HG02642 (cell line): ENCODE results near the gene CENPT.
"Not testable (repeated sequence)": the region's sequence is repeated elsewhere in the genome, so short reads cannot be mapped to it uniquely, and the experiment has no call there.

Experiments used
- ATAC-seq: cut with Tn5 transposase; IDR thresholded peaks from one replicate; pipeline ENCODE4 v1.9.1; 2021; ENCODE audit warnings: mild to moderate bottlenecking; ENCODE audit not compliant: unreplicated experiment, poor library complexity

Gene CENPT

DNA sequence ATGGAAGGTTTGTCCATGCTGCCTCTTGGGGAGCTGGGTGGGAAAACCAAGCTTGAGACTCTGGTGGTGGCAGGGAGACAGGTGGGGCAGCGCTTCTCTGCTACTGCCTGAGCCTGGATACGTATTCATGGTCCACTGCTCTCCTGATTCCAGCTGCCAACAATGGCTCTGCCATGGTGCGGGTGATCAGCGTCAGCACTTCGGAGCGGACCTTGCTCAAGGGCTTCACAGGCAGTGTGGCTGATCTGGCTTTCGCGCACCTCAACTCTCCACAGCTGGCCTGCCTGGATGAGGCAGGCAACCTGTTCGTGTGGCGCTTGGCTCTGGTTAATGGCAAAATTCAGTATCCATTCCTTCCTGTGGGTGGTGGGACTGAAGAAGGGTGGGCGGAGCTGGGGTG is 29.6 kb upstream of the CENPT start:
- no peak for ATAC-seq

DNA sequence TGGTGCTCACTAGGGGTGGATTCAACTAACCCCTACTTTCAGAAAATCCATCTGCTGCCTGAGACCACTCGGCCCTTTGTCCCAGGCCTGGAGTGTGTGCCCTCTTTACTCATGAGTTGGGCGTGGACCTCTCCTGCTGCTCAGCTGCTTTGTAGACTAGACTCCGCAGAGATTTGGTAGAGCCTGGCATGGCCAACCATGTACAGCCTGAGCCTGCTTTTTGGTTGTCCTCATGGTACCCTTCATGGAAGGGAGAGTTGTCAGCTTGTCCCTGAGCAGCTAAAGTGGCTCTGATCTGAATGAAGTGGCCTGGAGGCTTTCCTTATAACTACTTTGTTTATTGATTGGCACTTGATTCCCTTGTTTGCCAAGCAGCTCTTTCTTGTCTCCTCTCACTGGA is 26.9 kb upstream of the CENPT start:
- ATAC-seq, result no peak

DNA sequence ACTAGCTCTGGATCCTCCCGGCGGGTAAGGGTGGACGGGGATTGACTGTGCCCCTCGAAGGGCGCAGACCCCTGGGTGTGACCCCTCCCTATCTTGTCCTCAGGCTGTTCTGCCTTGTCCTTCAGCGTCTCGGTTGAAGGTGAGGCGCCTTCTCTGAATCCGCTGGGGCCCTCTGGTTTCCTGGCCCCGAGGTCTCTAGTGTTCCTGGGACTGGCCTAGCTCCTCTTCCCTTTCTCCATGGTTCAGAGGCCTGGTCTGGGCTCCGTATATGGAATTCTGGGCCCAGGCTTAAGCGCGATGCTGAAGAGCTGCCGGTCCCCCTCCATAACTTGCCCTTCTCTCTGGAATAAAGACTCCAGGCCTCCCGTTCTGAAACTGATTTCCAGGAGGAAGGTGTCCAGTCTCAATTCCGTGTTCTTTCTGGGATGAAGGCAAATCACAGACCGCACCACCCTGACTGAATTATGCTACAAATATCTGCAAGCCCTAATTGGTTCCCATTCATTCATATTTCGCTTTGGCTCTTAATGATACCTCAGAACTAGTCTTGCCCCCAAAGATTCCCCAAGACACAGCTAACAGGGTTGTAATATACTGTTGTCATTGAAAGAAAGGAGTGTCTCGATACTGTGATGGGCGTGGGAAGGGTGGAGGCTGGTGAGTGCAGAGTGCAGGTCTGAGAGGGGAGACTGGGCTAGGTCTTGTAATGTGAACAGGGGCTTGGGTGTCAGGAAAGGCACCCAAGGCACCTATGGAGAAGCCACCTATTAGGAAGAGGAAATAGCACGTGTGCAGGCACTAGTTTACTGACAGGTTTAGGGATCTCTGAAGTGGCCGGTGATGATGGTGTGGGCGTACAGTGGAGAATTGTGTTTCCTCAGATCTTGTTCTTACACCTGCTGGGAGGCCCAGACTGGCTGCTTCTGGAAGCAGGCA is 26.2 kb upstream of the CENPT start:
- peak; percentile 30 for ATAC-seq

DNA sequence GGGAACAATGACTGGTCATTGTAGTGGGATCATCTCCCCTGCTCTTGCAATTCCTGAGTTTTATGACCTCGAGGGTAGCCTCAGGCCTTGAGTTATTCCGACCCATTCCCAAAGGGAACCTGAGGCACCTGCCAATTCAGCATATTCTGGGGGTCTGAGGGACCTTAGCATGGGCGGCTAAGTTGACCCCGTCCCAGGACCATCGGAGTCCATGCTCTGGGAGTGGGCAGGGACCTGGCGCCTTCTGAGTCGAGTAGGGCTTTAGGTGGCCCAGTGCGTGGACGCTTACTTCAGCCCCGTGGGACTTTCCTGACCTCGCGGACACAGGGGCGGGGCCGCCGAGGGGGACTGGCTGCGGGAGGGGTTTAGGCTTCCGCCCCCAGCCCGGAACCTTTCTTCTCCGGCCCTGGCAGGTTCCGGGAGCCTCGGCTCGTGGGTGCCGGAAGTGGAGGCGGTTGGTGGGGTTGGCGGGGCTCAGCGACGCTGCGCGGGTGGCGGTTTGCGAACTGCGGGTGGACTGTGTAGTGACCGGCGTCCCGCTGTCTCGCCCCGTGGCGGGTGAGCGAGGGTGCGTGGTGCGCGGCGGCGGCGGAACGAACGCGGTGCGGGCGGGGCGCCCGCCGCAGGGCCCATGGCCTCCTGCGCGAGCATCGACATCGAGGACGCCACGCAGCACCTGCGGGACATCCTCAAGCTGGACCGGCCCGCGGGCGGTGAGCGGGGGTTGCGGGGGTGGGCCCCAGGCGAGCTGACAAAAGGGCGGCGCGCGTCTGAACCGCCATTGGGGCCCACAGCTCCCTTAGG is 25.3 kb upstream of the CENPT start, which contains the start of gene EDC4:
Gene EDC4, plus strand, starts transcription at position 422 of the 804 bp plus-strand sequence. Its CDS starts 210 bp downstream, at position 632.
- peak; percentile 81 for ATAC-seq

DNA sequence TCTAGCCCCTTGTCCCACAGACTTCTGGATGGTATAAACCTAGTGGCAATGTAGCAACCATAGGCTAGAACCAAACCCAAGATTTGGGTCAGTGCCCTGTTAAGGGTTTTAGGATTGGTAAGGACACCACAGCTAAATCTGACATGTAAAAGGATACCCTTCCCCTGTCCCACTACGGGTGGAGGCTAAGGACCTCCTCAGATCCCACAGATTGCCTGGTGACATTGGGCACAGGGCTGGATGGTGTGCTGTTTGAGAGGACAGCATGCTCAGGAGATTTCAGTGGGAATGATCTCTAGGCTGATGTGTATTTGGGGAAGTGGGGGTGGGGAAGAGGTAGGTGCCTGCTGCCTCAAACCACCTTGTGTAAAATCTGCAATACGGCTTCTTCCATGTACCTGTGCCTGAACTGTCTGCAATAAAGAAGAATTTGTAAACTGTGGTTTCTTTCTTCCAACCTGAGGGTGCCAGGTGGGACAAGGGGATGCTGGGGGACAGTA is 24.7 kb upstream of the CENPT start:
- ATAC-seq, result no peak

DNA sequence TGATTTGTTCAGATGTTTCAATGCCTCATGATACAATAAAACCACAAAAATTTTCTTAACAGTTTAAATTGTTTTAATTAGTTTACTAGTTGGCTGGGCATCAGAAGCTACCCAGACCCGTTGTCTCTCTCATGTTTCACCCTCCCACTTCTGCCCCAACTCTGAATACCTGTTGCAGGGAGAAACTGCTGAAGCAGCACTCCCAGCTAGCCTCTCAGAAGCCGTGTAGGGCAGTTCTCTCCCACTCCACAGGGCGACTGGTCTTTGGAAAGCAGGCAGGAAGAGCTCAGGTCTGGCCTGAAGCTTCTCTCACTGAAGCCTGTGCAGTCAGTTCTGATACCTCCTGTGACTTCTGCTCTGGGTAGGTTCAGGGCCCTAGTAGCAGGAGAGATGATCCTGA is 23.8 kb upstream of the CENPT start:
- ATAC-seq, result no peak

DNA sequence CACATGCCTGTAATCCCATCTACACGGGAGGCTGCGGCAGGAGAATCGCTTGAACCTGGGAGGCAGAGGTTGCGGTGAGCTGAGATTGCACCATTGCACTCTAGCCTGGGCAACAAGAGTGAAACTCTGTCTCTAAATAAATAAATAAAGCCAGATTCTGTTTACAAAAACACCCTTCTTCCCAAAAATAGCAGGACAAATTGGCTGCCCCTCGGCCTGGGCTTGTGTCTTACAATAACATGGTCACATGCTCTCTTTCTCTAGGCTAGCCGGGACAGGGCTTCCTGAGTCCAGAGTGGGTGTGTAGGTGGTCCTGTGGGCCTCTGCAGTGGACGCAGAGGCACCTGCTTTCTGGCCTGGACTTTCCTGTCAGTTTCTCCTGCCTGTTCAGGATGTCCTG is 22.2 kb upstream of the CENPT start:
- no peak for ATAC-seq

DNA sequence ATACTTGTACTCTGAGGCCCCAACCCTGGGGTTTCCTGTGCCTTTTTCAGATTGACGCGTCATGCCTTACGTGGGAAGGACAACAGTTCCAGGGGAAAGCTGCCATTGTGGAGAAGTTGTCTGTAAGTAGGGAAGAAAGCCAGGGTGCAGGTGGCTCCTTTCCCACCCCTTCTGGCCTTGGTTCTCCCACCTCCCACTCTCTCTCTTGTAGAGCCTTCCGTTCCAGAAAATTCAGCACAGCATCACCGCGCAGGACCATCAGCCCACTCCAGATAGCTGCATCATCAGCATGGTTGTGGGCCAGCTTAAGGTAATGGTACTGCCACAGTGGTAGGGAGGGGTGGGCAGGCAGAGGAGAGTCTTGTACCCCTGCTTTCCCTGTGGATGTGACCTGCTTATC is 20.8 kb upstream of the CENPT start:
- ATAC-seq, result no peak

DNA sequence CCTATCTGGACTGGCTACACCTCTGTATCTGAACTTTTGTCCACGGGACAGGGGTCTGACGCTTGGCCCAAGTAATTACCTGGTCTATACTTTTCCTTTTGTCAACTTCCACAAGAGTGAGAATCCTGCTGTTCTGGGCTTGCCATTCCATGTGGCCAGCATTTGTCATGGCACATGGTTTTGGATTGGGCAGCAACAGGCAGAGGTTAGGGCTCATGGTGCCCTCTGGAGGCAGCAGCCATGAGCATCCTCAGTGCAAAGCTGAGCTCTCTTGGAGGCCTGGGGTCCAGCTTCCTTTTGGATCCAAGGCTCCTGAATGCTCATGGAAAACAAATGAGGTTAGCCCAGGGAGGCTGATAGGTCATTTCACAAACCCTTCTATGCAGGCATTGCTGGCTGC is 17.8 kb upstream of the CENPT start:
- no peak for ATAC-seq

DNA sequence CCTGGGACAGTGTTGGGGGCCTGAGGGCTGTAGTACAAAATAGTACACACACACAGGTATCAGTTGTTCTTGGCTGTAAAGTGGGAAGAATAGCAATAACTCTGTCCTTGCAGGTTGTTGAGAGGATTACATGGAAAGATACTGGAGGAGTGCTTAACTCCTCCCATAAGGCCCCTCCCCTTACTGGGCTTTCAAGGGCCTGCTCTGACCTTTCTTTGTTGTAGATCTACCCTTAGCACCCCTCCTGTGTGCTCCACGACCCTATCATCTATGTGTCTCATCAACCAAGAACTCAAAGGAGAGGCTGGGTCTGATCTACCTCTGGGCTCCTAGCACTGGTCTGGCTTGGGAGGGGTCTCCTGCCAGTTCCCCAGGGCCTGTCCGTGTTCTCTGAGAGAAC is 17.1 kb upstream of the CENPT start:
- ATAC-seq, result no peak

DNA sequence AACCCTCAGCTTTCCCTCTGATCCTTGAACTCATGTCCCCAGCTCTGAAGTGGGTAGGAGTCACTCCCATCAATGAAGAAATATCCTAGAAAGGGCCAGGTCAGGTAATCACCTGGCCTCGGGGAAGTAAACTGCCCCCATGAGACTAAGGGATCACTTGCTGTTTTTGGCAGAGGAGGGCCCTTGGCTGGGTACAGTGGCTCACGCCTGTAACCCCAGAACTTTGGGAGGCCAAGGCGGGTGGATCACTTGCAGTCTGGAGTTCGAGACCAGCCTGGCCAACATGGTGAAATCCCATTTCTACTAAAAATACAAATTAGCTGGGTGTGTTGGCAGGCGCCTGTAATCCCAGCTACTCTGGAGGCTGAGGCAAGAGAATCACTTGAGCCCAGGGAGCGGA is 16.6 kb upstream of the CENPT start:
- not testable (repeated sequence) for ATAC-seq

DNA sequence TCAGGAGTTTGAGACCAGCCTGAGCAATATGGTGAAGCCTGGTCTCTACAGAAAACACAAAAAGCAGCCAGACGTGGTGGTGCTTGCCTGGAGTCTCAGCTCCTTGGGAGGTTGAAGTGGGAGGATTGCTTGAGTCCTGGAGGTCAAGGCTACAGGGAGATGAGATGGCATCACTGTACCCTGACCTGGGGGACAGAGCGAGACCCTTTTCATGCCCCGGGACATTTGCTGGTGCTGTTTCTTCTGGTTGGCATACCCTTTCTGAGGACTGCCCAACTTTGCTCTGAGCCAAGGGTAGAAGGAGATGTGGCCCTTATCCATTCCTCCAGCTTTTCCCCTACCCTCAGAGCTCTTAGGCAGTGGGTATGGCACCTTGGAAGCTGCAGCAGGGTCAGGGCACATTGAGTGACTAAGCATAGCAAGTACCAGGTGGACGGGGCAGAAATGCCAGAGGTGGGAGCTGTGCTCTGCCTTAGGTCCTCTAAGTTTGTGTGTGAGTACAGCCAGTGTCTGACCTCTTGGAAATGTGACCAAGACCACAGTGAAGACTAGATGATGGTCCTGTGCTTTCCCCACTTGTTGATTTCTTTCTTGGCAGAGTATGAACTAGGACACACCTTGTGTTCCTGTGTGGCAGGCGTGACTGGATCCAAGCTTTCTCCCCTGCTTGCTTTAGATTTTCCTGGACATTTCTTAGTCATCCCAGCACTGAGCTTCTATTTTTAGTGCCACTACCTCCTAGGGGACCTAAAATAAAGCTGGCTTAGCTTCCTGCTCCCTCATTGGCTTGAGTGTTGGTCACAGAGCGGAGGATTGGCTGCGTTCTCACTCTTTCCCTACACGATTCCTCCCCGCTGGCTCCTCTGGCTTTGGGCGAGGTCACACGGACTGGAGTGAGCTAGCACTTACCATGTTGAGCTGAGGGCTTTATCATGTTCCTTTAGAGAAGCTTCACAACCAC is 15.4 kb upstream of the CENPT start:
- no peak for ATAC-seq

DNA sequence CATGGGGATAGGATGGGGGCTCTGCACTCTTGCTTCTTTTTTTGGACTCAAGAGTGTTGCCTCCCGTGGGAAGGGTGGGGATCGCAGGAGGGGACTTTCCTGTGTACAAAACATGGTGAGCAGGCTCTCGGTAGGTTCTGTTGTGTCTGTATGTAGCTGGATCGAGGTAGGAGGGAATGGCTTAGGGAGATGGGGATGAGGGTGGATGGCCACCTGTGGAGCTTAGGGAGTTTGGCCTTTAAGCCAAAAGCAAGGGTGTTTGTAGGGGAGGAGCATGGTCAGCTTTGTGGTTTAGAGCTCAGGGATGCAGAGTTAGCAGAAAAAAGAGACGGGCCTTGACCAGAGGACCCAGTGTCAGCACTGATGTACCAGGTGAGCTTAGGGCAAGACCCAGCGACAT is 14.4 kb upstream of the CENPT start:
- no peak for ATAC-seq

DNA sequence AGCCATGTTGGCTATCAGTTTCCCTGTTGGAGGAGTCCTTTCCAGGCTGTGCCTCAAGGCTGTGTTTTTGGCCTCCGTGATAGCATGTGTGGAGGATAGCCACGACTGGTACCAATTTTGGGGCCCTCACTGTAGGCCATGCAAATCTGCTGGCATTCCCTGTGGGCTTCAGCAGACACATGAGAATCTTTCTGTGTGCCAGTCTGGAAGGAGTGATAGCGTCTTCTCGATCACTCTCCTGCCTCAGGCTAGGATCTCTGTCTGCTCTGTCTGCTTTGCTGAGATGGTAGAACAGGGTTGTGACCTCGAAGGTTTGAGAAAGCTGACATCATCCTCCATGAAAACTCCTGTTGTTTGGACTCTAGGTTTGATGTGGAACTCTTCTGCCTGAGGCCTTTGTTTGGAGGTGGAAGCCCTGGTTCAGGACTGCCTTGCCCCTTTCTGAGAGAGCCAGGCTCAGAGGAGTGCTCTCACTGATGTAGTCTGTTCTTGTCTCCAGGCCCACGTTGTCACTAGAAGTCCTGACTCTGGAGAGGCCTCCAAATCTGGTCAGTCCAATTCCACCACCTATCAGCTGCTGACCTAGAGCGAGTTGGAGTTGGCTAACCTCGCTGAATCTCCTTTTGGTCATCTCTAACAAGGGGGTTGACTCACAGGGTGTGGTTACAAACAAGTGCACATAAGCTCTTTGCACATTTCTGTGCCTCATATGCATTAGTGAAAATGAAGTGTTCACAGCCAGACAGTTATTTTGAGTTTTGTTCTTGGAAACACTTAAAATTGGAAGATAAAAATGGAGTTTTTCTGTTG is 13.3 kb upstream of the CENPT start:
- no peak for ATAC-seq

DNA sequence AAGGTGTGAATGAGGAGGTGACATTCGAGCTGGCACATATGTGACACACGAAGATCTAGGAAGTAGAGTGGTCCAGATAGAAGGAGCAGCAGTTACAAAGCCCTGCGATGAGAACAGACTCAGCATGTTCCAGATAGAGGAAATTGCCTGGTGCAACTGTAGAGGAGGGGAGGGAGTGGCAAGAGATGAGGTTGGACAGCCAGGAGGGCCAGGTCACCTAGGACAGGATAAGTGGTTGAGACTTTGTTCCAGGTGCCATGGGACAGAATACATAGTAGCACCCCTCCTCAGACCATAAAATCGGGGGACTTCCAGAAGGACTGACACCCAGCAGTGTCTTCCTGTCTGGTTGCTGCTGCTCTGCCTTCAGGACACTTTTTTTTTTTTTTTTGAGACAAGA is 11.0 kb upstream of the CENPT start:
- ATAC-seq, result no peak

DNA sequence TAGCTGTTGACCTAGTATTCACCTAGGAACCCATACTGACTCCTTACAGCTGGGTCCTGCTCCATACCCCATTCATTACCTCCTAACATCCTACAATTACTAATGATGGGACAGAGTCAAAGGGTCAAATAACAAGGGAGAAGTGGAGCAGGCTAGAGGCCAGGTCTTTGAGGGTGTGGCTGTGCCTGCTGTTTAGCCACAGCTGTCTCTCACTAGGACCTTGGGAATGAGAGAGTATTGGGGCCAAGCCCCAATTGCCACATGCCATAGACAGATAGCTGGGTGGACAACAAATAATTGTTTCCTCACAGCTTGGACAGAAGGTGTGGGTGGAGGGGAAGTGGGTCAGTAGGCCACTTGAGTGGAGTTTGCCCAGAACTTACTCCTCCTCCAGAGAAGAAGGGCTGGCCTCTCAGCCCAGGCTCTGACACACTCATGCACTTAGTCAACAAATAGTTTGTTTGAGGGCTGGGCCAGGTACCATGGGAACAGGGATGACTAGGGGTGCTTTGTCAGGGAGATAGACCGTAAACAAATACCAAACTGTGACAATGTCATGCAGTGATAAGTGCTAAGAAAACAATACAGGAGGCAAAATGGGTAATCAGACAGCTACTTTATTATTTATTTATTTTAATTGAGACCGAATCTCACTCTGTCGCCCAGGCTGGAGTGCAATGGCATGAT is 10.2 kb upstream of the CENPT start:
- ATAC-seq, result no peak

DNA sequence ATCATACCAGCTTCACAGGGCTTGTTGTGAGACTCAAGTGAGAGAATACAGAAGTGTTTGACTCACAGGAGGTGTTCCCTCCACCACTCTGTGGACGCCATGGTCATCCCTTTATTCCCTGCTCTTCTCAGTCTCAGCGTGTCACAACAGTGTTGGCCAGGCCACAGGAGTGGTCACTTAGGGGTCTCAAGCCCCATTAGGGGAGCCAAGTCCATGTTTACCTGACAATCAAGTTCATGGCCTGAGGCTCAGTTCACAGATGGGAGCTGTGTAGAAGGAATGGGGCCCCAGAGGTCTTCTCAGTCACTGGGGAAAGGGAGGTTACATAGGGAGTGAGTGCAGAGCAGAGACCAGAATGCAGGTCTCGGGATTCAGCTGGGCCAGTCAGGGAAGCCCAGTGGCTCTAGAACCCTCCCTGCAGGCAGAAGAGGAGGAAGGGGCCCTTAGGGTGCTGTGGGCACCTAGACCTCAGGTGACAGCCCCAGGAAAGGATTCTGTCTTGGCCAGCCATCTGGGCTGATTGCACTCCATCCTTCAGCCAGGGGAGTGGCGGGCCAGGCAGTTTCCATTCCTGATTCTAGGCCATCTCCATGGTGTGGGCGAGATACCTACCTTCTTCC is 9.5 kb upstream of the CENPT start:
- ATAC-seq, result no peak

DNA sequence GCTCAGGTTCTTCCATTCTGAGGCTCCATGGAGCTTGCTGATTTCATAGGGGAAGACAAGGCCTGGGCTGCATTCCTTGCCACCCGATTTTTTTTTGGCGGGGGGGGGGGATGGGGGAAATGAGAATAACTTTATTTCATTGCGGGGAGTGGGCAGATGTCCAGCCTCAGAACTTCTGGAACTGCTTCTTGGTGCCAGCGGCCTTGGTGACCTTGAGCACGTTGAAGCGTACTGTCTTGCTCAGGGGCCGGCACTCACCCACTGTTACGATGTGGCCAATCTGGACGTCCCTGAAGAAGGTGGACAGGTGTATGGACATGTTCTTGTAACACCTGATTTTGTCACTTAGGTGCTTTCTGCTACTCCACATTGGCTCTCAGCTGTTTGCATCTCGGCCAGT is 8.3 kb upstream of the CENPT start:
- ATAC-seq, result no peak
